Activated CD8-positive, alpha-beta memory T cell treated with anti-CD3 and anti-CD28 coated beads, Interleukin-2, amount 10 ng/mL, durations not matched to agents 7 days and 5 days (primary cell): ENCODE measurements around the gene OR2AT4. TPM values are rescaled to one million over a fixed set of nuclear protein-coding genes. Genes with fewer than 3 reads are reported as not detected.
A peak's percentile ranks its signal among the peaks of the same experiment; 100 is the strongest.
"Not testable (repeated sequence)": the region's sequence is repeated elsewhere in the genome, so short reads cannot be mapped to it uniquely, and the experiment has no call there.

Experiments
- ATAC-seq: fragments of 150-1000 bp; cut with Tn5 transposase; one replicate; pipeline ENCODE4 v1.10.0; 2021; ENCODE audit warnings: moderate library complexity
- CTCF ChIA-PET: fragments of 350-600 bp; sonication (Branson Sonifier 250); formaldehyde crosslinking; loops from one replicate; lab custom pipeline; 2021; ENCODE audit warnings: antibody characterized with exemption; lab: Charles Lee
- DNase-seq: peaks from one replicate; pipeline ENCODE4 v3.0.0-alpha.2; 2020
- H3K27ac Mint-ChIP-seq: one replicate; pipeline ENCODE4 v1.8.0; 2021; ENCODE audit warnings: mild to moderate bottlenecking, mixed read lengths
- H3K27me3 Mint-ChIP-seq: one replicate; pipeline ENCODE4 v1.8.0; 2021; ENCODE audit warnings: mixed read lengths
- H3K36me3 Mint-ChIP-seq: one replicate; pipeline ENCODE4 v1.8.0; 2021; ENCODE audit warnings: mild to moderate bottlenecking, mixed read lengths
- H3K4me1 Mint-ChIP-seq: one replicate; pipeline ENCODE4 v1.8.0; 2021; ENCODE audit warnings: mixed read lengths
- H3K4me3 Mint-ChIP-seq: one replicate; pipeline ENCODE4 v1.8.0; 2021; ENCODE audit warnings: mild to moderate bottlenecking, moderate library complexity, mixed read lengths
- H3K9me3 Mint-ChIP-seq: one replicate; pipeline ENCODE4 v1.8.0; 2022; ENCODE audit warnings: low read depth, mixed read lengths
- total RNA-seq, 2 experiments: library from RNA; stranded (reverse); gene quantifications; one replicate each; pipeline ENCODE4 v1.2.3, GENCODE V29; 2021

Gene OR2AT4
- total RNA-seq, 2 experiments from 2014 or later: not detected

DNA sequence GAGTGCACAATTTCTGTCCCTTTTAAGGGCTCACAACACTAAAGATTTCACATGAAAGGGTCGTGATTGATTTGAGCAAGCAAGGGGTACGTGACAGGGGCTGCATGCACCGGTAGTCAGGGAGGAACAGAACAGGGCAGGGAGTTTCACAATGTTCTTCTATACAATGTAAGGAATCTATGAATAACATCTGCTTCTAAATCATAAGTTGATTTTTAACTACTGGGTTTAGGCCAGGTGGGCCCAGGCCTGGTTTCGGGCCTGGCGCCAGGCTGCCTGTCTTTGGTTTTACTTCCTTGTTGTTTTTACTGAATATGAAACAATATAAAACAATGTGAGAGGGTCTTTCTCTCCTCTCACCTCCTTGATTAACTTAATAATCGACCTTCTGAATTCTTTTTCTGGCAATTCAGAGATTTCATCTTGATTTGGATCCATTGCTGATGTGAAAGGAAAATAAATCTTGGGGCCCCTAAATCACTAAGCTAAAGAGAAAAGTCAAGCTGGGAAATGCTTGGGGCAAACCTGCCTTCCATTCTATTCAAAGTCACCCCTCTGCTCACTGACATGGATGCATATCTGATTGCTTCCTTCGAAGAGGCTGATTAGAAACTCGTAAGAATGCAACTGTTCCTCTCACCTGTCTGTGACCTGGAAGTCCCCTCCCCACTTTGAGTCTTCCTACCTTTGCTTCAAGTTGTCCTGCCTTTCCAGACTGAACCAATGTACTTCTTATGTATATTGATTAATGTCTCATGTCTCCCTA lies 47.0 kb downstream of the OR2AT4 start:
- DNase-seq, CTCF ChIA-PET, H3K4me1 Mint-ChIP-seq, H3K36me3 Mint-ChIP-seq, H3K4me3 Mint-ChIP-seq, H3K27ac Mint-ChIP-seq, ATAC-seq, H3K9me3 Mint-ChIP-seq: not testable (repeated sequence)
- H3K27me3 Mint-ChIP-seq: peaks cover 31% of the 10 kb centered on the region

DNA sequence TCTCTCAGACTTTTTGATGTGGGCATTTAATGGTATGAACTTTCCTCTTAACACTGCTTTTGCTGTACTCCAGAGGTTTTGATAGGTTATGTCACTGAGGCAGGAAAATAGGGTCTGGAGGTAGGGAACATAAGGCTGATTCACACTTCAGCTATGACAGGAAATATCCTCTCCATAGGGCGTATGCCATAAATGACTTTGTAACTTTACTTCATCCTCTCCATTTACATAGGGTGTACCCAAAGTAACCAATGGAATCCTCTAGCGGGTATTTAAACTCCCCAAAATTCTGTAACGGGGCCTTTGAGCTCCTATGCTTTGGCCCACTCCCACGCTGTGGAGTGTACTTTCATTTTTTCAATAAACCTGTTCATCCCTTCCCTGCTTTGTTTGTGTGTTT lies 49.5 kb downstream of the OR2AT4 start:
- Mint-ChIP-seq H3K4me3 (no peak overlapping the region), H3K36me3 (no peaks in the 10 kb centered on the region), H3K4me1 (no peaks in the 10 kb centered on the region), H3K9me3 (no peaks in the 10 kb centered on the region), H3K27me3 (peaks cover 16% of the 10 kb centered on the region), H3K27ac (no peak overlapping the region)
- CTCF ChIA-PET: interaction anchor here (1.5 kb wide), 1 partner anchor 201 kb away, joined by 4 read pairs; no protein-coding TSS in a partner anchor
- no peak for DNase-seq
- no peak for ATAC-seq

DNA sequence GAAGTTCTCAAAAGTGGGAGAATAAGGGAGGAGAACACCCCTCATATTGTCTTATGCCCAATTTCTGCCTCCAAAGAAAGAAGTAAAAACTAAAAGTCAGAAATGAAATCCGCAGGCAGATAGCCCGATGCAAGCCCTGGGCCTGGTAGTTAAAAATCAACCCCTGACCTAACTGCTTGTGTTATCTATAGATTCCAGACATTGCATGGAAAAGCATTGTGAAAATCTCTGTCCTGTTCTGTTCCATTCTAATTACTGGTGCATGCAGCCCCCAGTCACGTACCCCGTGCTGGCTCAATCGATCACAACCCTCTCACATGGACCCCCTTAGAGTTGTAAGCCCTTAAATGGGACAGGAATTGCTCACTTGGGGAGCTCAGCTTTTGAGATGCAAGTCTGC lies 50.0 kb downstream of the OR2AT4 start:
- H3K36me3 Mint-ChIP-seq, CTCF ChIA-PET, ATAC-seq, H3K4me3 Mint-ChIP-seq, H3K27ac Mint-ChIP-seq, DNase-seq, H3K4me1 Mint-ChIP-seq, H3K9me3 Mint-ChIP-seq: not testable (repeated sequence)
- peaks cover 18% of the 10 kb centered on the region for H3K27me3 Mint-ChIP-seq

DNA sequence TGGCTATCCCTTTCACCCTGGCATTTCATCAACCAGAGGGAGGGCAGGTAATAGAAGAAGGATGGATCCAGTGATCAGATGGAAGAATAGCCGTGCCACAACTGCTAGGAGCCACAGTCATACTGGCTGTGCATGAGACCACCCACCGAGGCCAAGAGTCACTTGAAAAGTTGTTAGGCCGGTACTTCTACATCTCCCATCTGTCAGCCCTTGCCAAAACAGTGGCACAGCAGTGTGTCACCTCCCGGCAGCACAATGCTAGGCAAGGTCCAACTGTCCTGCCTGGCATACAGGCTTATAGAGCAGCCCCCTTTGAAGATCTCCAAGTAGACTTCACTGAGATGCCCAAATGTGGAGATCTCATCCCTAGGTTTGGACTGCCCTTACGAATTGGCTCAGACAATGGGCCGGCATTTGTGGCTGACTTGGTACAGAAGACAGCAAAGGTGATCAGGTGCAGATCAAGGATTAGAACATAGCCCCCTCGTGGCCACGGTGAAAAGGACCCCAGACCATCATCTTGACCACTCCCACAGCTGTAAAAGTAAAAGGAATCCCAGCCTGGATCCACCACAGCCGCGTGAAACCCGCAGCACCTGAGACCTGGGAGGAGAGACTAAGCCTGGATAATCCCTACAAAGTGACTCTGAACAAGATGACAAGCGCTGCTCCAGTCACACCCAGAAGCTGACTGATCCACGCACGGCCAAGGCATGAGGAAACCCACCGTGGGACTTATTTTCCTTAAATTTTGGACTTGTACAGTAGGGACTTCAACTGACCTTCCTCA lies 52.1 kb downstream of the OR2AT4 start:
- ATAC-seq, H3K4me1 Mint-ChIP-seq, H3K36me3 Mint-ChIP-seq, H3K4me3 Mint-ChIP-seq, H3K9me3 Mint-ChIP-seq, H3K27ac Mint-ChIP-seq, DNase-seq, CTCF ChIA-PET: not testable (repeated sequence)
- peaks cover 15% of the 10 kb centered on the region for H3K27me3 Mint-ChIP-seq

DNA sequence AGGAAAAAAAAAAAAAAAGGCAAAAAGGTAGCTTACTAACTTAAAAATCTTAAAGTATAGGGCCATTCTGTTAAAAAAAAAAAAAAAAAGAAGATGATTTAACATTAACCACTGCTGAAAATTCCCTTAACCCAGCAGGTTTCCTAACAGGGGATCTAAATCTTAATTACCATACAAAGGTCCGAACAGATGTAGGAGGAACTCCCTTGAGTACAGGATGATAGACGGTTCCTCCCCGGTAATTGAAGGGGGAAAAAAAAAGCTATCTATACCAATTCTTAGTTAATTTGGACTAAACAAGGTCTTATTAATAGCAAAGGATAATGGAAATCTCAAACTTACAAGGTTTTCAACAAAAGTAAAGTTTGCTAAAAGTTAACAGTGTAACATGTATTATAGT lies 54.9 kb downstream of the OR2AT4 start:
- not testable (repeated sequence) for H3K27me3 Mint-ChIP-seq, H3K36me3 Mint-ChIP-seq, H3K9me3 Mint-ChIP-seq, H3K4me1 Mint-ChIP-seq, H3K4me3 Mint-ChIP-seq, DNase-seq, ATAC-seq, H3K27ac Mint-ChIP-seq
- CTCF ChIA-PET: interaction anchor here (1.2 kb wide), 1 partner anchor 26 kb away, joined by 4 read pairs; no protein-coding TSS in a partner anchor

DNA sequence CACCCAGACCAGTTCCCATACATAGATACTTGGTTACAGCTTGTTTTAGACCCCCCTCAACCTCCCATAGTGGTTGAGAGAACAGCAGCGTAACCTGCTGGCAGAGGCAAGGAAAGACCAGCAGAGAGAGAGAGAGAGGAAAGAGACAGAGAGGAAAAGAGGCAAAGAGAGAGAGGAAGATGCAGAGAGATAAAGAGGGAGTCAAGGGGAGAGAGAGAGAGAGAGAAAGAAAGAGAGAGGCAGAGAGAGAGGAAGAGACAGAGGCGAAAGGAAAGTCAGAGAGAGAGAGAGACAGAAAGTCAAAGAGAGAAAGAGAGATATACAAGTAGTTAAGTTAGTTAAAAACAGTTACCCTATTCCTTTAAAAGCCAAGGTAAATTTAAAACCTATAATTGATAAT lies 55.4 kb downstream of the OR2AT4 start:
- Mint-ChIP-seq H3K27ac (no peak overlapping the region), H3K36me3 (no peaks in the 10 kb centered on the region), H3K27me3 (peaks cover 8% of the 10 kb centered on the region), H3K4me1 (no peaks in the 10 kb centered on the region), H3K4me3 (no peak overlapping the region), H3K9me3 (no peaks in the 10 kb centered on the region)
- ATAC-seq (no peak), DNase-seq (no peak)
- CTCF ChIA-PET: interaction anchor here (1.2 kb wide), 1 partner anchor 25 kb away, joined by 4 read pairs; no protein-coding TSS in a partner anchor

DNA sequence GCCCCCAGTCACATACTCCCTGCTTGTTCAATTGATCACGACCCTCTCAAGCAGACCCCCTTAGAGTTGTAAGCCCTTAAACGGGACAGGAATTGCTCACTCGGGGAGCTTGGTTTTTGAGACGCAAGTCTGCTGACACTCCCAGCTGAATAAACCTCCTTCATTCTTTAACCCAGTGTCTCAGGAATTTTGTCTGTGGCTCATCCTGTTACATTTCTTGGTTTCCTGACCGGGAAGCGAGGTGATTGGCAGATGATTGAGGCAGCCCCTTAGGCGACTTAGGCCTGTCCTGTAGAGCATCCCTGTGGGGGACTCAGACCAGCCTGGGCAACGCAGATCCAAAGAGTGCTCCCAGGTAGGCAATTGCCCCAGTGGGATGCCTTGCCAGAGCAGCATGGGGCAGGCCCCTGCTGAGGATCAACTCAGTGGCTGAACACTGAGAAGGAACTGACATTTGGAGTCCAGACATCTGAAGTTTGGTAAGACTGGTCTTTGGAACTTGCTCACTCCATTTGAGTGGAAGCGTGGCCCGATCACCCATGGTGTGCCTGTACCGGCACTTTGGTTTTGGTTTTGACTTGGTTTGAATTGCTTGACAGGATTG lies 56.4 kb downstream of the OR2AT4 start:
- DNase-seq (no peak), ATAC-seq (no peak)
- CTCF ChIA-PET: no interaction called here
- H3K9me3 Mint-ChIP-seq: no peaks in the 10 kb centered on the region
- no peak overlapping the region for H3K27ac Mint-ChIP-seq
- H3K36me3 Mint-ChIP-seq: peaks cover 1% of the 10 kb centered on the region
- no peak overlapping the region for H3K4me3 Mint-ChIP-seq
- peaks cover 8% of the 10 kb centered on the region for H3K27me3 Mint-ChIP-seq
- H3K4me1 Mint-ChIP-seq: peaks cover 5% of the 10 kb centered on the region

DNA sequence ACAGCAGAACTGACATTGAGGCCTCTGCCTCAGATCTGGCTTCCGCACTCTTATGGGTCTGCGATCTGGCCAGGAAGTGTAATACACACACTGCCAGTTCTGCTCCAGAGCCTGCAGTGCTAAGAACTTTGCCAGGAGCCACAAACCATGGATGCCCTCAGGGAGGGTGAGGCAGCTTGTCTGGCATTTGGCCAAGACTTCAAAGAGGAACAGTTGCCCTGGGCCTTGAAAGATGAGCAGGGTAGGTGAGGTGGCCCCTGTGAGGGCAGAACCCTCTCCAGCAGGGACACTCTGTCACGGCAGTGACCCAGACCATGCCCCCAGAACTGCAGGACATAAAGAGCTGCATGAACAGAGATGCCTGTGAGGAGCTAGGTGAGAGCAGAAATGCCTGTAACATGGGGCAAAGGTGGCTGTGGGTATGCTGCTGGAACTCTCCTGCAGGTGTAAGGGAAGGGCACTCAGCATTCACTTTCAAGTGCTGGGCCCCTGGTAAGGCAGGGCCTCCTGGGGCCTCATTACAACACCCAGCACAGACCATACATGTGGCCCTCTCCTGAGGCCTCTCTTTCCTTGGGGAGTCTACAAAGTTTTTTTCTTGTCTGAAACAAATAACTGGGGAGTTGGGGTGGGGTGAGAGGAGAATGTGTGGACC lies 60.6 kb downstream of the OR2AT4 start:
- no peak for ATAC-seq
- H3K36me3 Mint-ChIP-seq: peaks cover 2% of the 10 kb centered on the region

DNA sequence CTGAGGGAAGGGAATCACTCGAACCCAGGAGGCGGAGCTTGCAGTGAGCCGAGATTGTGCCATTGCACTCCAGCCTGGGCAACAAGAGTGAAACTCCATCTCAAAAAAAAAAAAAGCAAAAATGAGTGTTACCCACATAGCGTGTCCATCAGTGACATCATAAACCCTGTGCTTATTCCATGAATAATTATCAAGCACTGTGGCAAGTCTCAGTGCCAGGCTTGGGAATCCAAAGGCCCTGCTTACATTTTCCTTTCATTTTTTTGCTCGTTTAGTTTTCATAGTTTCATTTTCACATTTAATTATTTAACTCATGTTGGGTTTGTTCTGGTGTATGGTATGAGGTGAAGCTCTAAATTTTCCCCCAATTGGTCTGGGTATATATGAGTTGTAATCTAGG lies 61.4 kb downstream of the OR2AT4 start:
- H3K27me3 Mint-ChIP-seq: no peaks in the 10 kb centered on the region
- ATAC-seq (no peak), DNase-seq (no peak)
- H3K9me3 Mint-ChIP-seq: no peaks in the 10 kb centered on the region
- CTCF ChIA-PET: interaction anchor here (0.8 to 2.8 kb wide), 7 partner anchors 9 to 345 kb away, joined by 3 to 19 read pairs (median 10); no protein-coding TSS in a partner anchor
- H3K36me3 Mint-ChIP-seq: peaks cover 2% of the 10 kb centered on the region
- H3K4me3 Mint-ChIP-seq: peak overlapping the region; percentile 17
- H3K4me1 Mint-ChIP-seq: peaks cover 9% of the 10 kb centered on the region
- peak overlapping the region; percentile 69 for H3K27ac Mint-ChIP-seq

More for the DNA sequence above, 60.6 kb downstream of the OR2AT4 start:
- H3K4me3 Mint-ChIP-seq: no peak overlapping the region
- DNase-seq: no peak
- peaks cover 9% of the 10 kb centered on the region for H3K4me1 Mint-ChIP-seq
- H3K27me3 Mint-ChIP-seq: peaks cover under 1% of the 10 kb centered on the region
- CTCF ChIA-PET: interaction anchor here (0.8 to 2.8 kb wide), 8 partner anchors 10 to 344 kb away, joined by 3 to 19 read pairs (median 8); no protein-coding TSS in a partner anchor
- H3K9me3 Mint-ChIP-seq: no peaks in the 10 kb centered on the region
- peak overlapping the region; percentile 69 for H3K27ac Mint-ChIP-seq

DNA sequence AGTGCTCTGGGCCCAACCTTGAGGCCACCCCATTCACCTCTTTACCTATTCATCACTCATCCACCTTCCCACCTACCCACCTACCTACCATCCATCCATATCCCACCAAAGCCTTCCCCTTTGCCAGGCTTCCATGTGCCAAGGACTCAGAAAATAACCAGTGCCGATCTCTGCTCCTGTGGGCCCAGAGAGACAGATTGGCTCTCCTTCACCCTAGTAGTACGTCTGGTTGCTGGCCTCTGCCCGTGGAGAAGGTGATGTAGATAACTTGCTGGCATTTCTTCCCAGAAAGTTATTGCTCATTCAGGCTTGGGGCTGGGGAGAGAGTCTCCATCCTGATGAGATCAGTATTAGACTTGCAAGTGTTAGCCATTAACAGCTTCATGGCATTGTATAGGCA lies 62.8 kb downstream of the OR2AT4 start:
- peak; percentile 22 for DNase-seq
- CTCF ChIA-PET: interaction anchor here (2.6 kb wide), 1 partner anchor 11 kb away, joined by 18 read pairs; no protein-coding TSS in a partner anchor

DNA sequence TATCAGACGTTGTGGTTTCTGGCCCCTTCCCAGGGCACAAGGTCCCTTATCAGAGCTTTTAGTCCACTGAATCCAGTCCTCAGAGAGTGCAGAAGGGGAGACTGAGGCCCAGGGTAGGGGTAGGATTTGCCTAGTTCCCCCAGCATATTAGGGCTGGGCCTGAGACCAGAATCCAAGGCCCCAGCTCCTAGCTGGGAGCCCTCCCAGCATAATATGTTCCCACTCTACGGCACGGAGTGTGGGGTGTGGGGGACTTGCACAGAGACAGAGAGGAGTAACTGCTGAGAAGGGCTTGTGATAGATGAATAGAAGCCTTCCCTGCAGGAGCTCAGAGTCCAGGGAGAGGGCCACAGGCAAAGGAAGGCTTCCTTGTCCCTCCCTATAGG lies 64.1 kb downstream of the OR2AT4 start:
- no peak overlapping the region for H3K27ac Mint-ChIP-seq
- H3K27me3 Mint-ChIP-seq: no peaks in the 10 kb centered on the region
- H3K4me1 Mint-ChIP-seq: peaks cover 9% of the 10 kb centered on the region
- ATAC-seq (no peak), DNase-seq (no peak)
- no peaks in the 10 kb centered on the region for H3K9me3 Mint-ChIP-seq
- CTCF ChIA-PET: interaction anchor here (1.1 to 3.1 kb wide), 5 partner anchors 10 to 104 kb away, joined by 3 to 20 read pairs (median 10); no protein-coding TSS in a partner anchor
- no peak overlapping the region for H3K4me3 Mint-ChIP-seq
- peaks cover 2% of the 10 kb centered on the region for H3K36me3 Mint-ChIP-seq

More for the DNA sequence above, 62.8 kb downstream of the OR2AT4 start:
- H3K4me1 Mint-ChIP-seq: peaks cover 9% of the 10 kb centered on the region
- H3K36me3 Mint-ChIP-seq: peaks cover 2% of the 10 kb centered on the region
- H3K27ac Mint-ChIP-seq: no peak overlapping the region
- H3K27me3 Mint-ChIP-seq: no peaks in the 10 kb centered on the region
- no peaks in the 10 kb centered on the region for H3K9me3 Mint-ChIP-seq
- ATAC-seq: no peak
- no peak overlapping the region for H3K4me3 Mint-ChIP-seq

DNA sequence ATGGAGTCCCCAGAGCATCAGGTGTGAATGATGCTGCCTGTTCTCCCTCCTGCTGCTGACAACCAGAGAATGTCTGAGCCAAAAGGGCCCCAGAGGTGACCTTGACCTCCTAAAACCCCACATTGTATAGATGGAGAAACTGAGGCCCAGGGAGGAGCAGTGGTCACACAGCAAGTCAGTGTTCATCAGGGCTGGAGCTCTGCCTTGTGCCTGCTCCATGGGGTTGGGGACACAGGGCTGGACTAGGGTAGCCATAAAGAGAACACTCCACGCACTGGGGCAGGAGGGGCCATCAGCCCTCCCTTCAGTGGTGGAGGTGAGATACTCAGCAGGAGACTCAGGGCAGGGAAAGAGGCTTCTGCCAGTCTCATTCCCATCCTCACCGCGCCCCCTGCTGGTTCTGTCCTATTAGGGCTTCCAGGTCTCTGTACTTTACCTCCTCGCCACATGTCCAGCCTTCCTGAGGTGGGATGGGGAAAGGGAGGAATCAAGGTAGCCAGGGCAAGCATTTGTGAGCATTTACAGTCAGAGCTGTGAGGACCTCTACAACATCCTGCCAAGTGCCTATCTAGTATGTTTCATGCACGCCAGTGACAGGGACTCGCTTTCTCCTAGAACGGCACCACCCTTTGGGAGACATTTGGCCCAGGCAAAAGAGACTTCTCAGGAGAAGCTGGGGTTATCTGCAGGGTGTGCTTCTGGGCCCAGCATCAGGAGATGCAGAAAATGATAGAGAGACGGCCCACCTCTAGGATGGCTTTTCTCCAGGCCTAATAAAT lies 64.7 kb downstream of the OR2AT4 start:
- Mint-ChIP-seq H3K9me3 (no peaks in the 10 kb centered on the region), H3K4me3 (no peak overlapping the region), H3K27ac (no peak overlapping the region), H3K4me1 (peaks cover 9% of the 10 kb centered on the region), H3K36me3 (peaks cover 3% of the 10 kb centered on the region), H3K27me3 (no peaks in the 10 kb centered on the region)
- DNase-seq (peak; percentile 68), ATAC-seq (peak; percentile 75)
- CTCF ChIA-PET: interaction anchor here (0.7 to 3.1 kb wide), 12 partner anchors 10 to 306 kb away, joined by 3 to 20 read pairs (median 3); no protein-coding TSS in a partner anchor
